ENCODE measurements around the gene CSMD2. TPM values are rescaled to one million over a fixed set of nuclear protein-coding genes. Genes with fewer than 3 reads are reported as not detected.

CSMD2 gene
- total and polyA plus RNA-seq, 4 experiments from 2014 or later = not detected

DNA sequence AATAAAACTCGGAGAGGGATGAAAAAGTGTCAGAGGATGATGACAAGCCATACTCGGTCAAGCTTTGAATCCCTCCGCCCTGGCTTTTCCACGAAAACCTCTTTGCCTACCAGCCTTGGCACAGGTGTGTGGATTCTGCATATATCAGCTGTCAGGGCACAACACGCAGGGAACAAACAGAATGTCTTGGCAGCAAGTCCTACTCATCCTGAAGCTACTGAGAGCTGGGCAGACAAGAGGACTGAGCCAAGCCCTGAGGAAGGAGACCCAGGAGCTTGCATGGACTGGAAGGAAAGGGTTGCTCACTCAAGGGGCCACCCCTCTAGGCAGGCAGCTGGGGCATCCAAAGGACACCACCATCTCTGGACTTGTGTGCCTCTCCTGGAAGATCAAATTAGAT is 168.7 kb downstream of the CSMD2 start:
- no peak for DNase-seq
- Histone ChIP-seq H3K9me3 (ENCODE audit: control insufficient read depth in 1 of 2, low read length in 2 of 2) (no peaks in the 10 kb centered on the region), H3K4me1 (ENCODE audit: insufficient read depth, low read length) (no peaks in the 10 kb centered on the region), H3K4me3 (ENCODE audit: low read length in 2 of 2) (no peak overlapping the region), H3K27me3 (ENCODE audit: insufficient read depth, low read length) (no peaks in the 10 kb centered on the region), H3K36me3 (ENCODE audit: insufficient read depth, low read length) (no peaks in the 10 kb centered on the region), H3K27ac (ENCODE audit: low read depth, low read length) (no peak overlapping the region)
- ChIA-PET POLR2A (ENCODE audit: partially characterized antibody) (no interaction called here), CTCF (ENCODE audit: partially characterized antibody) (no interaction called here)
- Mint-ChIP-seq H3K36me3 (no peaks in the 10 kb centered on the region), H3K4me1 (no peaks in the 10 kb centered on the region), H3K27ac (no peak overlapping the region), H3K27me3 (peaks cover 10 to 13% of the 10 kb centered on the region in 2 donors), H3K4me3 (no peak overlapping the region), H3K9me3 (no peaks in the 10 kb centered on the region)
- intact Hi-C loops (cut with micrococcal nuclease) = no loop called here

DNA sequence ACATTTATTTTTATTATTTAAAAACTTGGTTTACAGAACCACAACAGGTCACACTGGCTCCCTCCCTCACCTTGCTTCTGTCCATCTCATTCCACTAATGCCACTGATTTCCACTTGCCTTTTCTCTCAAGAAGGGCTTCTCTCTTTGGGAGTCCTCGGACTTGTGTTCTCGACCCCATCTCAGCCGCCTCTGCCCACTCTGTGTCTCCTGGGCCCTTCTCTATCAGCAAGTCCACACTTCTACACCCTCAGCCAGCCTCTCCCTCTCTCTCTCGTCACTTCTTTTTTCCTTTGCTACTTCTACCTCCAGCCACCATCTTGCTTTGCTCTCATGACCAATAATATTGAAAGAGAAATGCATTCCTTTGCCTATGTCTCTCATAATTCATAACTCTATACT is 171.7 kb downstream of the CSMD2 start:
- POLR2A ChIA-PET (ENCODE audit: partially characterized antibody) = no interaction called here
- Histone ChIP-seq H3K27me3 (ENCODE audit: insufficient read depth, low read length) (no peaks in the 10 kb centered on the region), H3K36me3 (ENCODE audit: insufficient read depth, low read length) (no peaks in the 10 kb centered on the region), H3K4me1 (ENCODE audit: insufficient read depth, low read length) (no peaks in the 10 kb centered on the region), H3K9me3 (ENCODE audit: control insufficient read depth in 1 of 2, low read length in 2 of 2) (no peaks in the 10 kb centered on the region), H3K4me3 (ENCODE audit: low read length in 2 of 2) (no peak overlapping the region), H3K27ac (ENCODE audit: low read depth, low read length) (no peak overlapping the region)
- peaks cover 12 to 13% of the 10 kb centered on the region in 2 donors for H3K27me3 Mint-ChIP-seq
- no peak for DNase-seq
- no peak overlapping the region for H3K4me3 Mint-ChIP-seq
- no peaks in the 10 kb centered on the region for H3K9me3 Mint-ChIP-seq
- CTCF ChIA-PET (ENCODE audit: partially characterized antibody) = no interaction called here
- H3K4me1 Mint-ChIP-seq = no peaks in the 10 kb centered on the region
- no peak overlapping the region for H3K27ac Mint-ChIP-seq
- intact Hi-C loops (cut with micrococcal nuclease) = no loop called here
- no peaks in the 10 kb centered on the region for H3K36me3 Mint-ChIP-seq

DNA sequence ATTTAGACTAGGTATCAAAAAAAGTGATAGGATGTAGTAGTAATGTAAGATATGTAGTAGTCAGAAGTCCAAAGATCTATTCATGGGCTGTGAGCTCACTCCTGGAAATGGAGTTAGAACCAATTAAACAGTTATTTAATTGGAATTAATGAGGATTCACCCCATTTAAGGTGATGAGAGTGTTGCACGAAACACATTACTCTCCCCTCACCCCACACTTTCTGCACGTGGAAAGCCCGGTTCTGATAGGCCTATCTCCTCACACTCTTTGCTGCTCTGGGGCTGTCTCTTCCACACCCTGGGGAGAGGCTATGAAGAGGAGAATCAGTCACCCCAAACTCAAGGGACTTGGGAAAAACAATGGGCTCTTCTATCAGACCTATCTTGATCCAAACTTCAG is 174.7 kb downstream of the CSMD2 start:
- Mint-ChIP-seq H3K4me3 (no peak overlapping the region), H3K27ac (no peak overlapping the region), H3K36me3 (no peaks in the 10 kb centered on the region), H3K4me1 (no peaks in the 10 kb centered on the region), H3K9me3 (no peaks in the 10 kb centered on the region), H3K27me3 (peaks cover 10 to 19% of the 10 kb centered on the region in 2 donors)
- ChIA-PET POLR2A (ENCODE audit: partially characterized antibody) (no interaction called here), CTCF (ENCODE audit: partially characterized antibody) (no interaction called here)
- Histone ChIP-seq H3K27me3 (ENCODE audit: insufficient read depth, low read length) (no peaks in the 10 kb centered on the region), H3K4me3 (ENCODE audit: low read length in 2 of 2) (no peak overlapping the region), H3K4me1 (ENCODE audit: insufficient read depth, low read length) (no peaks in the 10 kb centered on the region), H3K36me3 (ENCODE audit: insufficient read depth, low read length) (no peaks in the 10 kb centered on the region), H3K27ac (ENCODE audit: low read depth, low read length) (no peak overlapping the region), H3K9me3 (ENCODE audit: control insufficient read depth in 1 of 2, low read length in 2 of 2) (no peaks in the 10 kb centered on the region)
- no peak for DNase-seq
- intact Hi-C loops (cut with micrococcal nuclease) = no loop called here

DNA sequence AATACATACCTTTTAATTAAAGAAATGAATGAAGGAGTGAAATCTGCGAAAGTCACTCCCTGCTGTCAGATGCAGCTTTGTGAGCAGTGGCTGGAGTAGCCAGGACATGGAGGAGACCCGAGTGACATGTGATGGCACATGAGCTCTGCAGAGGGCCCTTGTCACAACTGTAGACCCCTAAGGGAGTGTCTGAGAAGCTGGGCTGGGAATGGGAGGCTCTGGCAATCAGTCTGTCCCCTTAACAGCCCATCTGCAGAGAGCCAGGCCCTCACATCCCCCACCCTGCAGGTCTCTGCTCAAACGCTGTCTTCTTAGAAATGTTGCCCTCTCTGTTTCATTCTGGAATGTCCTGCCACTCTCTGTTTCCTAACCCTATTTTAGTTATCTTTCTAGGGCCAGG is 176.9 kb downstream of the CSMD2 start:
- POLR2A ChIA-PET (ENCODE audit: partially characterized antibody) = no interaction called here
- Histone ChIP-seq H3K27ac (ENCODE audit: low read depth, low read length) (no peak overlapping the region), H3K4me3 (ENCODE audit: low read length in 2 of 2) (no peak overlapping the region), H3K4me1 (ENCODE audit: insufficient read depth, low read length) (no peaks in the 10 kb centered on the region), H3K36me3 (ENCODE audit: insufficient read depth, low read length) (no peaks in the 10 kb centered on the region), H3K9me3 (ENCODE audit: control insufficient read depth in 1 of 2, low read length in 2 of 2) (no peaks in the 10 kb centered on the region), H3K27me3 (ENCODE audit: insufficient read depth, low read length) (no peaks in the 10 kb centered on the region)
- CTCF ChIA-PET (ENCODE audit: partially characterized antibody) = no interaction called here
- intact Hi-C loops (cut with micrococcal nuclease) = no loop called here
- peaks cover 5 to 19% of the 10 kb centered on the region in 2 donors for H3K27me3 Mint-ChIP-seq
- H3K9me3 Mint-ChIP-seq = no peaks in the 10 kb centered on the region
- no peak overlapping the region for H3K27ac Mint-ChIP-seq
- no peak for DNase-seq
- no peak overlapping the region for H3K4me3 Mint-ChIP-seq
- H3K4me1 Mint-ChIP-seq = no peaks in the 10 kb centered on the region
- no peaks in the 10 kb centered on the region for H3K36me3 Mint-ChIP-seq

DNA sequence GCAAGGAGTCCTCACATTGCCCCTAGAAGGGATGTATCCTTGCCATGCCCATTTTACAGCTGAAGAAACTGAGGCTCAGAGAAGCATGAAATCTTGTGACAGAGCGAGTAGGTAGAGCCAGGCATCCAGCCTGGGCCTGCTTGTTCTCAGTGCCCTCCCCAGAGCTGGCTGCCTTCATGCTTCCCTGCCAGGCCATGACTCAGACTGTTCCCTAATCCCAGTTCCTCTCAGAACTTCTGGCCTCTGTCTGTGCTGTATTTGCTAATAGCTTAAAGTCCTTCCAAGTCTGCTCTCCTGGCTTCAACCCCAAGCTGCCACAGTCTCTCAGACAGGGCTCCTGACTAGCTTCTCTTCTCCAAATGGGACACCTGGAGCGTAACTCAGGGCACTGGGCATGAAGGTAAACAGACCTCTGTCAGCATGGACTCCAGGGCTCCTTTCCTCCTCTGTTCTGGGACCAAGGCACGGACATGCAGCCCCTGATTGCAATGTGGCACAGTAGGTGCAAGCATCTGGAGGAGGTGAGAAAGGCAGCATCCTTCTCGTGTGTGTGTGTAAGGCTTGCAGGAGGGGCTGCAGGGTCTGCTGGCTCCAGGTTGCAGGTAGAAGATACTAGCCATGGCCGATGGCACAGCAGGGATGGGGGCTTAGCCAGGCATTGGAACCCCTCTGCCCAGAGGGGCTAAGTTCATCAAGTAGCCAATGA is 178.5 kb downstream of the CSMD2 start:
- Histone ChIP-seq H3K36me3 (ENCODE audit: insufficient read depth, low read length) (no peaks in the 10 kb centered on the region), H3K9me3 (ENCODE audit: control insufficient read depth in 1 of 2, low read length in 2 of 2) (no peaks in the 10 kb centered on the region), H3K27ac (ENCODE audit: low read depth, low read length) (no peak overlapping the region), H3K4me3 (ENCODE audit: low read length in 2 of 2) (no peak overlapping the region), H3K4me1 (ENCODE audit: insufficient read depth, low read length) (no peaks in the 10 kb centered on the region), H3K27me3 (ENCODE audit: insufficient read depth, low read length) (no peaks in the 10 kb centered on the region)
- POLR2A ChIA-PET (ENCODE audit: partially characterized antibody) = no interaction called here
- Mint-ChIP-seq H3K4me1 (no peaks in the 10 kb centered on the region), H3K4me3 (no peak overlapping the region), H3K27me3 (peaks cover 5 to 23% of the 10 kb centered on the region in 2 donors), H3K36me3 (no peaks in the 10 kb centered on the region), H3K27ac (no peak overlapping the region), H3K9me3 (no peaks in the 10 kb centered on the region)
- CTCF ChIA-PET (ENCODE audit: partially characterized antibody) = no interaction called here
- DNase-seq = no peak
- intact Hi-C loops (cut with micrococcal nuclease) = no loop called here

DNA sequence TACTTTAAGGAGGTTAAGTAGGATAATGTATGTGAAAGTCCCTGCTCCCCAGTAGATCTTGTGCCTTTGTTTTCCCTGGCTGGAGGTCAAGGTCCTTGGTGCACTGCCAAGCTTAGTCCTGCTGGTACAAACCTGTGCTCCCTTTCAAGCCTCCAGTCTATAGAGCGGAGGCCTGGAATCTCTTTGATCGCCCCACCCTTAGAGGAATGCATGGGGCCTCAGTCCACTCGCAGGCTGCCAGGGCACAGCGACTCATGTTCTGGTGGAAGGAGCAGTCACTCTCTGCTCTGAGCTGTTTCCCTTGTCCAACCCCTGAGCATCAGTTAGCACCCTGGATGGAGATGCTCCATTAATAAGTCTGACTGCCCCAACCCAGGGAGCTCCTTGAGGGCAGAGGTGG is 179.4 kb downstream of the CSMD2 start:
- Histone ChIP-seq H3K4me1 (ENCODE audit: insufficient read depth, low read length) (no peaks in the 10 kb centered on the region), H3K9me3 (ENCODE audit: control insufficient read depth in 1 of 2, low read length in 2 of 2) (no peaks in the 10 kb centered on the region), H3K36me3 (ENCODE audit: insufficient read depth, low read length) (no peaks in the 10 kb centered on the region), H3K27ac (ENCODE audit: low read depth, low read length) (no peak overlapping the region), H3K4me3 (ENCODE audit: low read length in 2 of 2) (no peak overlapping the region), H3K27me3 (ENCODE audit: insufficient read depth, low read length) (no peaks in the 10 kb centered on the region)
- peaks cover 9 to 22% of the 10 kb centered on the region in 2 donors for H3K27me3 Mint-ChIP-seq
- intact Hi-C loops (cut with micrococcal nuclease) = no loop called here
- H3K9me3 Mint-ChIP-seq = no peaks in the 10 kb centered on the region
- ChIA-PET POLR2A (ENCODE audit: partially characterized antibody) (no interaction called here), CTCF (ENCODE audit: partially characterized antibody) (no interaction called here)
- no peak overlapping the region for H3K4me3 Mint-ChIP-seq
- DNase-seq = no peak
- no peak overlapping the region for H3K27ac Mint-ChIP-seq
- no peaks in the 10 kb centered on the region for H3K36me3 Mint-ChIP-seq
- H3K4me1 Mint-ChIP-seq = no peaks in the 10 kb centered on the region

DNA sequence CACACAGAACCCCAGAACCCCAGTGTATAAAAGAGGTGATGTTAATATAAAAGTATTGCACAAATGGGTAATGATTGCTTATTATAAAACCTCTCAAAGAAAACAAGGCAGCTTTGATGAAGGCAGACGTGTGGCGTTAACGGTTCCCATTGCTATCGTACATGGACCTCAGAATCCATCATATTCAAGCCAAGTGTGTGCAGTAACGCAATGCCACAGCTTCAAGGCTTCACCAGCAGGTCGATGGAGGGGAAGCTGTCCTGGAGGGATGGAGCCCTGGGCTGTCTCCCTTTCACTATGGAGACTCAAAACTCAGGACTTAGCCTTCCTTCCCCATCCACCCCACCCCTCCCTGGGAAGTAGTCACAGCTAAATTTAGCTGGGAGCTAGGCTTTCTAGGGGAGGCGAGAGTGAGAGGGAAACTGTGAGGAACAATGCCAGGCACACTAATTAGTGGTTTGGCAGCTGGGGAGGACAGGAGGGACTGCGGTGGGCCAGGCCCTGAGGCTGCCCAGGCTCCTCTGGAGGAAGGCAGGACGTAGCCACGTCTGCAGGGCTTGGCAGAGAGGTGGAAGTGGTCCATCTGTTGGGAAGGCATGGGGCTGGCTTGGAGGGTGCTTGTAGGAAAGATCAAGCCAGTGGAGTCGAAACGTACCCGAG is 180.0 kb downstream of the CSMD2 start:
- H3K4me3 ChIP-seq (ENCODE audit: low read length in 2 of 2) = no peak overlapping the region
- no peaks in the 10 kb centered on the region for H3K4me1 ChIP-seq (ENCODE audit: insufficient read depth, low read length)
- H3K27ac Mint-ChIP-seq = no peak overlapping the region
- no peaks in the 10 kb centered on the region for H3K36me3 Mint-ChIP-seq
- intact Hi-C loops (cut with micrococcal nuclease) = no loop called here
- no peak overlapping the region for H3K4me3 Mint-ChIP-seq
- H3K4me1 Mint-ChIP-seq = no peaks in the 10 kb centered on the region
- ChIA-PET POLR2A (ENCODE audit: partially characterized antibody) (no interaction called here), CTCF (ENCODE audit: partially characterized antibody) (no interaction called here)
- no peaks in the 10 kb centered on the region for H3K36me3 ChIP-seq (ENCODE audit: insufficient read depth, low read length)
- H3K27ac ChIP-seq (ENCODE audit: low read depth, low read length) = no peak overlapping the region
- H3K9me3 ChIP-seq (ENCODE audit: control insufficient read depth in 1 of 2, low read length in 2 of 2) = no peaks in the 10 kb centered on the region
- peaks cover 12 to 25% of the 10 kb centered on the region in 2 donors for H3K27me3 Mint-ChIP-seq
- no peaks in the 10 kb centered on the region for H3K27me3 ChIP-seq (ENCODE audit: insufficient read depth, low read length)
- no peak for DNase-seq
- H3K9me3 Mint-ChIP-seq = no peaks in the 10 kb centered on the region
